NB4 (cell line): ENCODE measurements around the gene FBXL17.
"Not testable (repeated sequence)": the region's sequence is repeated elsewhere in the genome, so short reads cannot be mapped to it uniquely, and the experiment has no call there.

Source experiments
- CTCF ChIP-seq: IDR thresholded peaks from one replicate; pipeline ENCODE4 v1.5.1; 2012; ENCODE audit warnings: low read depth, low read length
- MYC ChIP-seq: IDR thresholded peaks from 2 replicates; pipeline ENCODE4 v1.6.1; 2011; ENCODE audit warnings: low read depth, low read length
- POLR2A ChIP-seq: IDR thresholded peaks from 2 replicates; pipeline ENCODE4 v1.6.1; 2011; ENCODE audit warnings: mild to moderate bottlenecking; ENCODE audit not compliant: insufficient read length; ENCODE audit errors: extremely low read depth
- TF ChIP-seq, protein P1 (sequence below): IDR thresholded peaks from 2 replicates; pipeline ENCODE4 v1.6.1; 2011; ENCODE audit warnings: low read depth, low read length

GRCh38 chr5:108405201-108405600 lies 23.3 kb upstream of the FBXL17 start:
- TF ChIP-seq POLR2A, CTCF, MYC: not testable (repeated sequence)
- TF ChIP-seq, protein P1, sequence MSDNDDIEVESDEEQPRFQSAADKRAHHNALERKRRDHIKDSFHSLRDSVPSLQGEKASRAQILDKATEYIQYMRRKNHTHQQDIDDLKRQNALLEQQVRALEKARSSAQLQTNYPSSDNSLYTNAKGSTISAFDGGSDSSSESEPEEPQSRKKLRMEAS = not testable (repeated sequence)
